ENCODE measurements around the gene ZNF483.
A peak's percentile ranks its signal among the peaks of the same experiment; 100 is the strongest.
"Not testable (repeated sequence)": the region's sequence is repeated elsewhere in the genome, so short reads cannot be mapped to it uniquely, and the experiment has no call there.

ZNF483 gene

GRCh38 chr9:111613436-111614040 is 88.6 kb downstream of the ZNF483 start:
- no peak for DNase-seq

DNA sequence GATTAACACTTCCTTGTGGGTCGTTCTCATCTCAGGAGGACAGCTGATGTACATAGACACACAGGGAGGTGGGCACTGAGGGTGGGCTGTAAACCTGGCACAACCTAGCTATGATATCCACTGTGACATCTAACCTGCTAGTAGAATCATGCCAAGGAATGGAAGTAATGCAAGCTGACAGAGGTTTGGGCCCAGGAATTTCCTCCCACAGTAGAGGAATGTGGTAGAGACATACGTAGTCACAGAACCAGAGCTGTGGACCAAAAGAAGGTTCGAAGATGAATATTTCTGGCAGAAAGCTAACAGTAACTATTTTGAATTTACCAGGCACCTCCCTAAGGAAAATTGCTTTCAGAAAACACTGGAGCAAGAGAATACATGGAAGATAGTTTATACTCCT is 90.9 kb downstream of the ZNF483 start:
- no peak for DNase-seq

DNA sequence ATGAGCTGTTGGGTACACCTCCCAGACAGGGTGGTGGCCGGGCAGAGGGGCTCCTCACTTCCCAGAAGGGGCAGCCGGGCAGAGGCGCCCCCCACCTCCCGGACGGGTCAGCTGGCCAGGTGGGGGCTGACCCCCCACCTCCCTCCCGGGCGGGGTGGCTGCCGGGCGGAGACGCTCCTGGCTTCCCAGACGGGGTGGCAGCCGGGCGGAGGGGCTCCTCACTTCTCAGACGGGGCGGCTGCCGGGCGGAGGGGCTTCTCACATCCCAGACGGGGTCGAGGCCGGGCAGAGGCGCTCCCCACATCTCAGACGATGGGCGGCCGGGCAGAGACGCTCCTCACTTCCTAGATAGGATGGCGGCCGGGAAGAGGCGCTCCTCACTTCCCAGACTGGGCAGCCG is 92.4 kb downstream of the ZNF483 start:
- DNase-seq = not testable (repeated sequence)

- peak in 4 of 14 donors; percentile 0 to 18 (median 2) for DNase-seq
These were observed 97.0 kb downstream of the ZNF483 start for GRCh38 chr9:111621895-111622480.

- no peak for DNase-seq
These were observed 97.6 kb downstream of the ZNF483 start for GRCh38 chr9:111622626-111623025.

Data from C1 segment of cervical spinal cord (tissue), 14 donors.